IPS-20b (cell line): Measurements from ENCODE around the gene TPCN2.
"Not testable (repeated sequence)": the region's sequence is repeated elsewhere in the genome, so short reads cannot be mapped to it uniquely, and the experiment has no call there.

Experiments
- H3K27ac ChIP-seq: one replicate; pipeline ENCODE4 v1.5.1; 2013; ENCODE audit warnings: low read length
- H3K27me3 ChIP-seq: 2 replicates; pipeline ENCODE4 v1.6.1; 2013; ENCODE audit warnings: mild to moderate bottlenecking, low read length, inconsistent platforms; ENCODE audit not compliant: insufficient read depth
- H3K36me3 ChIP-seq: 2 replicates; pipeline ENCODE4 v1.6.1; 2013; ENCODE audit warnings: low read depth, mild to moderate bottlenecking, inconsistent platforms, low read length, moderate library complexity; ENCODE audit not compliant: insufficient read depth
- H3K4me1 ChIP-seq: 2 replicates; pipeline ENCODE4 v1.6.1; 2013; ENCODE audit warnings: mild to moderate bottlenecking, control low read depth, inconsistent platforms, low read length, moderate library complexity; ENCODE audit not compliant: insufficient read depth
- H3K4me3 ChIP-seq: 2 replicates; pipeline ENCODE4 v1.5.1; 2013; ENCODE audit warnings: mild to moderate bottlenecking, low read length, inconsistent platforms
- H3K9ac ChIP-seq: 2 replicates; pipeline ENCODE4 v1.6.1; 2013; ENCODE audit warnings: low read depth, mild to moderate bottlenecking, inconsistent platforms, low read length, moderate library complexity
- H3K9me3 ChIP-seq: 2 replicates; pipeline ENCODE4 v1.6.1; 2013; ENCODE audit warnings: mild to moderate bottlenecking, low read depth, low read length, inconsistent platforms; ENCODE audit not compliant: insufficient read depth

TPCN2 gene

GRCh38 chr11:69048694-69049489 is at the start of gene TPCN2:
Gene TPCN2, plus strand, starts transcription at chr11:69048932. Its CDS starts 66 bp downstream, at chr11:69048998.
- Histone ChIP-seq H3K27me3 (no peaks in the 10 kb centered on the region), H3K9me3 (no peaks in the 10 kb centered on the region), H3K9ac (peak within 1 kb of the TSS; percentile 81), H3K27ac (no peak within 1 kb of the TSS), H3K4me3 (peak within 1 kb of the TSS; percentile 82), H3K4me1 (peaks cover 13% of the 10 kb centered on the region), H3K36me3 (no peaks in the 10 kb centered on the region; the same call in 1 of the 2 replicates)

- Histone ChIP-seq H3K9ac (no peak overlapping the region), H3K9me3 (no peaks in the 10 kb centered on the region), H3K27me3 (no peaks in the 10 kb centered on the region), H3K4me1 (no peaks in the 10 kb centered on the region), H3K36me3 (no peaks in the 10 kb centered on the region), H3K27ac (no peak overlapping the region), H3K4me3 (no peak overlapping the region)
Observed at GRCh38 chr11:68999093-68999747, 49.5 kb upstream of the TPCN2 start.

GRCh38 chr11:68999748-69000355 is 48.9 kb upstream of the TPCN2 start:
- H3K27ac ChIP-seq: not testable (repeated sequence)

GRCh38 chr11:69000391-69000790 is 48.3 kb upstream of the TPCN2 start:
- no peak overlapping the region for H3K4me3 ChIP-seq
- H3K36me3 ChIP-seq: no peaks in the 10 kb centered on the region
- no peaks in the 10 kb centered on the region for H3K4me1 ChIP-seq
- H3K27me3 ChIP-seq: no peaks in the 10 kb centered on the region
- H3K9me3 ChIP-seq: no peaks in the 10 kb centered on the region
- no peak overlapping the region for H3K27ac ChIP-seq
- no peak overlapping the region for H3K9ac ChIP-seq

More at GRCh38 chr11:68999748-69000355, 48.9 kb upstream of the TPCN2 start:
- not testable (repeated sequence) for H3K9ac ChIP-seq, H3K27me3 ChIP-seq, H3K4me1 ChIP-seq, H3K36me3 ChIP-seq, H3K9me3 ChIP-seq, H3K4me3 ChIP-seq

- H3K36me3 ChIP-seq: no peaks in the 10 kb centered on the region
- H3K9me3 ChIP-seq: no peaks in the 10 kb centered on the region
- H3K27ac ChIP-seq: no peak overlapping the region
- H3K4me1 ChIP-seq: no peaks in the 10 kb centered on the region
- H3K4me3 ChIP-seq: no peak overlapping the region
- no peak overlapping the region for H3K9ac ChIP-seq
- H3K27me3 ChIP-seq: no peaks in the 10 kb centered on the region
Observed at GRCh38 chr11:69000831-69001242, 47.9 kb upstream of the TPCN2 start.

- no peaks in the 10 kb centered on the region for H3K9me3 ChIP-seq
- no peak overlapping the region for H3K4me3 ChIP-seq
- no peaks in the 10 kb centered on the region for H3K4me1 ChIP-seq
- no peaks in the 10 kb centered on the region for H3K36me3 ChIP-seq
- no peak overlapping the region for H3K9ac ChIP-seq
- H3K27ac ChIP-seq: no peak overlapping the region
- H3K27me3 ChIP-seq: no peaks in the 10 kb centered on the region
Observed at GRCh38 chr11:69001243-69002081, 47.3 kb upstream of the TPCN2 start.

- no peak overlapping the region for H3K27ac ChIP-seq
- H3K36me3 ChIP-seq: no peaks in the 10 kb centered on the region
- H3K9me3 ChIP-seq: no peaks in the 10 kb centered on the region
- no peak overlapping the region for H3K9ac ChIP-seq
- no peak overlapping the region for H3K4me3 ChIP-seq
- no peaks in the 10 kb centered on the region for H3K4me1 ChIP-seq
- H3K27me3 ChIP-seq: no peaks in the 10 kb centered on the region
Observed at GRCh38 chr11:69002110-69002569, 46.6 kb upstream of the TPCN2 start.

GRCh38 chr11:69002570-69003231 is 46.0 kb upstream of the TPCN2 start:
- Histone ChIP-seq H3K4me3 (no peak overlapping the region), H3K9me3 (no peaks in the 10 kb centered on the region), H3K36me3 (no peaks in the 10 kb centered on the region), H3K27me3 (no peaks in the 10 kb centered on the region), H3K27ac (no peak overlapping the region), H3K4me1 (no peaks in the 10 kb centered on the region), H3K9ac (no peak overlapping the region)

- Histone ChIP-seq H3K36me3 (no peaks in the 10 kb centered on the region), H3K4me3 (no peak overlapping the region), H3K9ac (no peak overlapping the region), H3K4me1 (no peaks in the 10 kb centered on the region), H3K27me3 (no peaks in the 10 kb centered on the region), H3K9me3 (no peaks in the 10 kb centered on the region), H3K27ac (no peak overlapping the region)
Observed at GRCh38 chr11:69003301-69003865, 45.3 kb upstream of the TPCN2 start.

GRCh38 chr11:69003866-69004367 is 44.8 kb upstream of the TPCN2 start:
- H3K4me3 ChIP-seq: no peak overlapping the region
- no peaks in the 10 kb centered on the region for H3K4me1 ChIP-seq
- H3K27me3 ChIP-seq: no peaks in the 10 kb centered on the region
- no peak overlapping the region for H3K9ac ChIP-seq
- H3K9me3 ChIP-seq: no peaks in the 10 kb centered on the region
- H3K27ac ChIP-seq: no peak overlapping the region
- H3K36me3 ChIP-seq: no peaks in the 10 kb centered on the region
